Activated T-helper 1 cell treated with anti-CD3 and anti-CD28 coated beads, Interleukin-12 subunit alpha, Interleukin-12 subunit beta, Interleukin-2, Interleukin-4 antibody, amounts not matched to agents 30 ng/mL and 10 ng/mL and 1 ng/mL, durations not matched to agents 14 hours and 24 hours and 36 hours (primary cell): ENCODE results near the gene NLRC3. TPM values are rescaled to one million over a fixed set of nuclear protein-coding genes. Genes with fewer than 3 reads are reported as not detected.

Source experiments
- total RNA-seq: library from RNA; stranded (reverse); gene quantifications from 2 replicates; pipeline ENCODE4 v1.2.3, GENCODE V29; 2022

NLRC3 gene
- total RNA-seq, 1 donor from 2014 or later = 21.8 TPM

Other genes starting within 250 kb of the NLRC3 start
- not detected in 2 replicates for gene OR2C1, start 221.5 kb downstream of the NLRC3 start, total RNA-seq
- gene ZSCAN32, start 176.4 kb downstream of the NLRC3 start, total RNA-seq = 14.3 and 19.4 TPM in 2 replicates
- gene ZNF174, start 176.2 kb downstream of the NLRC3 start, total RNA-seq = 9.9 and 10.6 TPM in 2 replicates
- 2.6 TPM in 2 replicates for gene ZNF597, start 133.9 kb downstream of the NLRC3 start, total RNA-seq
- 35.4 and 38.3 TPM in 2 replicates for gene NAA60, start 133.7 kb downstream of the NLRC3 start, total RNA-seq
- gene C16orf90, start 81.9 kb downstream of the NLRC3 start, total RNA-seq = not detected in 2 replicates
- gene CLUAP1, start 76.4 kb downstream of the NLRC3 start, total RNA-seq = 20.0 and 21.2 TPM in 2 replicates
- gene SLX4, start 34.2 kb upstream of the NLRC3 start, total RNA-seq = 10.3 and 10.8 TPM in 2 replicates
- gene DNASE1, start 77.3 kb upstream of the NLRC3 start, total RNA-seq = 10.0 and 12.5 TPM in 2 replicates
- 351 and 353 TPM in 2 replicates for gene TRAP1, start 140.1 kb upstream of the NLRC3 start, total RNA-seq